Lung (tissue), 12 donors: ENCODE data around the gene ZNF669. TPM values are rescaled to one million over a fixed set of nuclear protein-coding genes. Genes with fewer than 3 reads are reported as not detected.

Source experiments
- ATAC-seq: fragments of 200-7000 bp; cut with Tn5 transposase; one replicate; pipeline ENCODE4 v1.9.1; 2020; ENCODE audit warnings: moderate number of reproducible peaks; ENCODE audit not compliant: insufficient read depth, low FRiP score
- DNase-seq, 3 donors: peaks; one replicate each; pipeline ENCODE4 v3.0.0-alpha.2; 2013 to 2017
- H3K27ac ChIP-seq, 2 donors: one replicate each; pipeline ENCODE4 v1.5.1; 2013; ENCODE audit warnings: mild to moderate bottlenecking in 2 of 2, moderate library complexity in 2 of 2, control low read depth in 1 of 2, inconsistent platforms in 1 of 2, low read depth in 1 of 2, low read length in 1 of 2
- H3K27me3 ChIP-seq, 3 donors: one replicate each; pipeline ENCODE4 v1.5.1; 2013; ENCODE audit warnings: low read length in 2 of 3; ENCODE audit not compliant: control insufficient read depth in 3 of 3, insufficient read depth in 3 of 3
- H3K36me3 ChIP-seq, 4 donors: one replicate each; pipeline ENCODE4 v1.5.1; 2013; ENCODE audit warnings: low read length in 4 of 4, mild to moderate bottlenecking in 1 of 4, moderate library complexity in 1 of 4; ENCODE audit not compliant: control insufficient read depth in 4 of 4, insufficient read depth in 4 of 4
- H3K4me1 ChIP-seq, 5 donors: one replicate each; pipeline ENCODE4 v1.5.1; 2013; ENCODE audit warnings: low read length in 5 of 5, mild to moderate bottlenecking in 2 of 5, moderate library complexity in 1 of 5; ENCODE audit not compliant: control insufficient read depth in 5 of 5, insufficient read depth in 5 of 5
- H3K4me3 ChIP-seq: one replicate; pipeline ENCODE4 v1.5.1; 2013; ENCODE audit warnings: mild to moderate bottlenecking, control low read depth, moderate library complexity
- H3K9ac ChIP-seq, 2 donors: one replicate each; pipeline ENCODE4 v1.5.1; 2013; ENCODE audit warnings: low read length in 2 of 2, control low read depth in 1 of 2; ENCODE audit not compliant: insufficient read depth in 1 of 2
- H3K9me3 ChIP-seq, 4 donors: one replicate each; pipeline ENCODE4 v1.5.1; 2013; ENCODE audit warnings: low read length in 3 of 4, mild to moderate bottlenecking in 1 of 4, moderate library complexity in 1 of 4; ENCODE audit not compliant: control insufficient read depth in 4 of 4, insufficient read depth in 3 of 4
- WGBS, 2 donors: extraction: QIAGEN DNeasy Blood & Tissue Kit; methylation state at CpG; one replicate each; pipeline ENCODE4 v1.1.7; 2013; 5-methylcytosine and 5-hydroxymethylcytosine counted together
- polyA plus RNA-seq, 2 donors: library from polyadenylated mRNA; stranded (reverse); fragments of 200-250 nt; gene quantifications; one replicate each; pipeline ENCODE4 v1.2.1, GENCODE V29; 2013
- total RNA-seq, 2 donors: library from RNA; depleted of rRNA in 1 of 2; stranded (reverse); fragments of >200 nt in 1 of 2; gene quantifications; one replicate each; pipeline ENCODE4 v1.2.1, GENCODE V29; 2014 to 2021
- TF ChIP-seq, protein P1 (sequence below): IDR thresholded peaks from 2 replicates; pipeline ENCODE4 v1.5.1; 2012; ENCODE audit warnings: mild to moderate bottlenecking; ENCODE audit errors: control extremely low read depth, extremely low read depth
- donor health status: control.
- donor health status: control.
- donor health status: Bipolar disorder and iron deficiency.
- donor health status: healthy.
- donor health status: DM: yes; HTN: yes; CAD: no.

Gene ZNF669
- total and polyA plus RNA-seq, 4 donors: 4.5 to 7.5 (median 5.6) TPM

DNA sequence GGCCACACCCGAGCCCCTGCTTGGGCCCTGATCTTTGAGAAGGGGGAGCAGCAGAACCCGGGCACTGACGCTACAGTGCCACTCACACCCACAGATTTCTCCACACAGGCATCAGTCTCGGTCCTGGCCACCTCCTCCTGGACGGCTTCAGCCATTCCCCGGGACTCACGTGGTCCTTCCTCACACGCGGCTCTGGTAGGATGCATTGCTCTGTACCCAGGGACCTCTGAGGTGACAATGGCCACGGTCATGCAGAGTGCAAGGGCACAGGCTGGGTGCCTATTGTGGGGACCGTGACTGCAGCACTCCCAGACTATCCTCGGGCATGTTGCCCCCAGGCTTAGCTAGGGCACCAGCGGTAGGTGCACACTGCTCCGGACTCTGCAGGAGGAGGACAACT is 13.7 kb downstream of the ZNF669 start:
- TF ChIP-seq, protein P1, sequence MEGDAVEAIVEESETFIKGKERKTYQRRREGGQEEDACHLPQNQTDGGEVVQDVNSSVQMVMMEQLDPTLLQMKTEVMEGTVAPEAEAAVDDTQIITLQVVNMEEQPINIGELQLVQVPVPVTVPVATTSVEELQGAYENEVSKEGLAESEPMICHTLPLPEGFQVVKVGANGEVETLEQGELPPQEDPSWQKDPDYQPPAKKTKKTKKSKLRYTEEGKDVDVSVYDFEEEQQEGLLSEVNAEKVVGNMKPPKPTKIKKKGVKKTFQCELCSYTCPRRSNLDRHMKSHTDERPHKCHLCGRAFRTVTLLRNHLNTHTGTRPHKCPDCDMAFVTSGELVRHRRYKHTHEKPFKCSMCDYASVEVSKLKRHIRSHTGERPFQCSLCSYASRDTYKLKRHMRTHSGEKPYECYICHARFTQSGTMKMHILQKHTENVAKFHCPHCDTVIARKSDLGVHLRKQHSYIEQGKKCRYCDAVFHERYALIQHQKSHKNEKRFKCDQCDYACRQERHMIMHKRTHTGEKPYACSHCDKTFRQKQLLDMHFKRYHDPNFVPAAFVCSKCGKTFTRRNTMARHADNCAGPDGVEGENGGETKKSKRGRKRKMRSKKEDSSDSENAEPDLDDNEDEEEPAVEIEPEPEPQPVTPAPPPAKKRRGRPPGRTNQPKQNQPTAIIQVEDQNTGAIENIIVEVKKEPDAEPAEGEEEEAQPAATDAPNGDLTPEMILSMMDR: no peak
- ATAC-seq: no peak
- H3K4me3 ChIP-seq: no peak overlapping the region
- no peaks in the 10 kb centered on the region for H3K4me1 ChIP-seq
- H3K36me3 ChIP-seq: no peaks in the 10 kb centered on the region
- no peak overlapping the region for H3K27ac ChIP-seq
- no peak for DNase-seq
- WGBS, 2 donors: 83 to 85% methylated on average over 14 of the region's 14 CpGs
- no peak overlapping the region for H3K9ac ChIP-seq
- H3K9me3 ChIP-seq: peaks cover 0 to 5% (median 1%) of the 10 kb centered on the region in 4 donors
- H3K27me3 ChIP-seq: no peaks in the 10 kb centered on the region

DNA sequence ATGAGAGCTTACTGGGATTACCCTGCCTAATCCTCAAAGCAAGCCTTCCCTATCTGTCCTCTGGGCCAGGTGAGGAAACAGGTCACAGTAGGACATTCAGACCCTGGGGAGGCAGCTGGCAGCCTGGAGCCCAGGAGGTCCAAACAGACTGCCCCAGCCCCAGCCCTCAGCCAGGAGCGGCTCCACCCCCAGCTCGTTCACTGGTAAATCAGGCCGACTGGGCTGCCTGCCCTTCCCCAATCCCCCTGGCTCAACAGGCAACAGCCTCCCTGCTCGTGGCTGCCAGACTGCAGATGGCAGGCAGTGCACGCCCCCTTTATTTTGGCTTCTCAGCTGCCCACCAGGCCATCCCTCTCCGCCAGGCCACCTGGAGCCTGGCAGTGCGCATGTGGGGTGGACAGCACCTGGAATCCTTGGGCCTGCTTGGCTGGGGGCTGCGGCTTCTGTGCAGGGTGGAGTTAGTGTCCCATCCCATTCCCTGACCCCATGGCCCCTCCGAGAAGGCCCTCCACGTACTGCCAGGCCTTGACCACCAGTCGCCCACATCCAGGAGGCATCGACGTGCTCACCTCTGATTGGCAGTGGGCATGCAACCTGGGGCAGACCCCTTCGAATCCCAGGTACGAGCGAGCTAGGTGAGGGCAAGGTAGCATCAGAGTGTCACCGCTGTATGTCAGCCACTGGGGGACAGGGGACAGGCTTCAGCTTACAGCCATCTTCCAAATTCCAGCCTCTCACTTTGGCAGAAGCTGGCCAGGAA is 14.4 kb downstream of the ZNF669 start:
- Histone ChIP-seq H3K9me3 (peaks cover 0 to 5% (median 1%) of the 10 kb centered on the region in 4 donors), H3K9ac (no peak overlapping the region), H3K27ac (no peak overlapping the region), H3K36me3 (no peaks in the 10 kb centered on the region), H3K4me3 (no peak overlapping the region), H3K4me1 (no peaks in the 10 kb centered on the region), H3K27me3 (no peaks in the 10 kb centered on the region)
- TF ChIP-seq, protein P1: no peak
- no peak for ATAC-seq
- WGBS, 2 donors: 75 to 83% methylated on average over 17 of the region's 17 CpGs
- DNase-seq: no peak

DNA sequence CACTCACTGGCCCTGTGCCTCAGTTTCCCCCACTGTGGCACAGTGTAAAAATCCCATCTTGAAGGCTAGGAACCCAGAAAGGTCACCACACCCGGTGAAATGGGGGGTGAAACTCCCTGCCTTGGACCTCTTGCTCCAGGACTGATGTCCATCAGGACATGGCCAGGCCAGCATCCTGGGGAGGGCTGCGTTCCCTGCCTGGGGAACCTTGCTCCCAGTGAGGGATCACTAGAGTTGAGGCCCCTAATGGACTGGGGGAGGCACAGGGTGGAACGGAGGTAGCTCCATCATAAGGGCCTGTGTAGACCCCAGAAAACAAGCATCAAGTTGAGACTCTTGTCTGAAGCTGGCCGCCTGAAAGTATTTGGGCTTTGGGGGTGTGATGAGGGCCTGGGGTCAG is 15.2 kb downstream of the ZNF669 start:
- Histone ChIP-seq H3K36me3 (no peaks in the 10 kb centered on the region), H3K27me3 (no peaks in the 10 kb centered on the region), H3K27ac (no peak overlapping the region), H3K9ac (no peak overlapping the region), H3K4me1 (no peaks in the 10 kb centered on the region), H3K4me3 (no peak overlapping the region), H3K9me3 (peaks cover 0 to 2% (median under 1%) of the 10 kb centered on the region in 4 donors)
- 84 to 88% methylated on average over 4 of the region's 4 CpGs for WGBS, 2 donors
- ATAC-seq (no peak), DNase-seq (no peak)
- TF ChIP-seq, protein P1: no peak
